GM18867 (cell line): ENCODE data around the gene KERA.

Experiments
- ATAC-seq: cut with Tn5 transposase; IDR thresholded peaks from one replicate; pipeline ENCODE4 v1.9.1; 2021; ENCODE audit warnings: mild to moderate bottlenecking, moderate library complexity; ENCODE audit not compliant: unreplicated experiment

Gene KERA

GRCh38 chr12:91074154-91074709 lies 16.4 kb upstream of the KERA start:
- no peak for ATAC-seq

GRCh38 chr12:91073426-91073825 lies 15.6 kb upstream of the KERA start:
- ATAC-seq = no peak

- no peak for ATAC-seq
Observed at GRCh38 chr12:91072931-91073330, 15.1 kb upstream of the KERA start.

GRCh38 chr12:91070936-91071335 lies 13.1 kb upstream of the KERA start:
- no peak for ATAC-seq

- ATAC-seq = no peak
Observed at GRCh38 chr12:91065396-91065795, 7.6 kb upstream of the KERA start.

GRCh38 chr12:91064640-91065039 lies 6.8 kb upstream of the KERA start:
- no peak for ATAC-seq

GRCh38 chr12:91061091-91061490 lies 3.3 kb upstream of the KERA start:
- ATAC-seq = no peak

- no peak for ATAC-seq
Observed at GRCh38 chr12:91059211-91059610, 1.4 kb upstream of the KERA start.

GRCh38 chr12:91058786-91059185 lies 962 bp upstream of the KERA start:
- ATAC-seq = no peak

- ATAC-seq = no peak
Observed at GRCh38 chr12:91056488-91056887, 1.3 kb downstream of the KERA start.

GRCh38 chr12:91055976-91056375 lies 1.8 kb downstream of the KERA start:
- ATAC-seq = no peak

GRCh38 chr12:91053951-91054715 lies 3.7 kb downstream of the KERA start:
- no peak for ATAC-seq

GRCh38 chr12:91052026-91052425 lies 5.8 kb downstream of the KERA start:
- no peak for ATAC-seq

GRCh38 chr12:91044586-91044985 lies 13.2 kb downstream of the KERA start:
- ATAC-seq = no peak

- no peak for ATAC-seq
Observed at GRCh38 chr12:91043408-91043807, 14.4 kb downstream of the KERA start.

- ATAC-seq = no peak
Observed at GRCh38 chr12:91040096-91040755, 17.6 kb downstream of the KERA start.

GRCh38 chr12:91037276-91037675 lies 20.5 kb downstream of the KERA start:
- ATAC-seq = no peak

GRCh38 chr12:91033251-91033650 lies 24.6 kb downstream of the KERA start:
- ATAC-seq = no peak

GRCh38 chr12:91023326-91024004 lies 34.4 kb downstream of the KERA start:
- ATAC-seq = peak; percentile 83

- no peak for ATAC-seq
Observed at GRCh38 chr12:91021076-91021475, 36.7 kb downstream of the KERA start.

- no peak for ATAC-seq
Observed at GRCh38 chr12:91019455-91019854, 38.4 kb downstream of the KERA start.
